Fibroblast of lung (primary cell): ENCODE data around the gene SCGN.

ENCODE experiments used
- CTCF ChIP-seq, 2 donors: IDR thresholded peaks in 1 of 2; conservative IDR thresholded peaks in 1 of 2; 1 replicate in 1 of 2; 2 replicates in 1 of 2; pipeline ENCODE4 v1.5.1; 2011 to 2012; ENCODE audit warnings: low read length in 2 of 2, control low read depth in 1 of 2, inconsistent platforms in 1 of 2, low read depth in 1 of 2, mild to moderate bottlenecking in 1 of 2
- EZH2 ChIP-seq: IDR thresholded peaks from 2 replicates; pipeline ENCODE4 v1.5.1; 2012; ENCODE audit warnings: low read length, control low read depth, mild to moderate bottlenecking; ENCODE audit errors: missing control alignments

DNA sequence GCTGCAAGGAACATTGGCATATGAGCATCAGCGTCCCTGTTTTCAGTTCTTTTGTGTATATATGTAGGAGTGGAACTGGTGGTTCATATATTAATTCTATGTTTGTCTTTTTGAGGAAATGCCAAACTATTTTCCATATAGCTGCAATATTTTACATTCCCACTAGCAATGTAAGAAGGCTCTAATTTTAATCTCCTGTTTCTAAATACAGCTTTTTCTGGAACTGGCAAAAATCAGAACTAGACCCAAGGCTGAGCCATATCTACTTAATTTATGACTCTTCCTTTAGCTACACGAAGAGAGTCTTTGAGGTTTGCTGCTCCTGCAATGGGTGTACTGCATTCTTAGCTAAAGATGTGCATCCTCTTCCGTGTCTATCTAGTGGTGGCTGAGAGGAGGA, 52.0 kb downstream of the SCGN start:
- TF ChIP-seq CTCF (conservative IDR thresholded peaks at IDR 0.05 in 1 of 2, IDR thresholded peaks at IDR 0.05 in 1 of 2; ENCODE audit: low read depth in 1 of 2, low read length in 2 of 2), result no peak
- TF ChIP-seq EZH2, result no peak
